GM10266 (cell line): ENCODE measurements around the gene ERCC6L.

Experiments
- DNase-seq: peaks from one replicate; pipeline ENCODE4 v3.0.0; 2012; ENCODE audit errors: extremely low spot score
- CTCF ChIP-seq: IDR thresholded peaks from 2 replicates; pipeline ENCODE4 v1.5.1; 2012; ENCODE audit warnings: mild to moderate bottlenecking, low read depth; ENCODE audit not compliant: control insufficient read depth, insufficient read depth; ENCODE audit errors: missing control alignments

The ERCC6L gene

DNA sequence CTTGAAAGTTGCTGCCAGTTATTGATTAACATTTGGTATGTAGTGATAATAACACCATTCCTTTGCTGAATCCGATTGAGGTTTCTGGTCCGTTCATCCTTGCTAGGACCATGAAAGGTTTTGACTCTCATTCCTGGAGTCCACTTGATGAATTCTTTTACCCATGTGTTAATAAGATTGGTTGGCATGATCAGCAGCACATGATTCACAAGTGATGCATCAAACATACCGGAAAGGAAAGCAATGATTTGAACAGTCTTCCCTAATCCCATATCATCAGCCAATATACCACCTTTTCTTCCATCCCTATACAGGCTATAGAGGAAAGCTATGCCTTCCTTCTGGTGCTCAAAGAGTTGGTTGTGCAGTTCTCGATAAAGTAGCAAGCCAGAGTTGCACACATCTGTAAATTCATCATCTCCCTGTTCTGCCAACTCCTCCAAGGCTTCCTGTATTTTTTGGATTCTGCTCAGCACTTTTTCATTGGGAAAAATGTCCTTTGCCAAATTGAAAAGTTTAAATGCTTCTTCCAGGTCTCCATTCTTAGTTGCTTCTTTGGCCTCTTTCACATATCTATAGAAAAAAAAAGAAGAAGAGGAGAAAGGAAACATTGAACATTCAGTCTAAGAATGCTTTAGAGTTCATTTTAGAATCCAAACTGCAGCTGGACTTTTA lies 30.6 kb downstream of the ERCC6L start:
- TF ChIP-seq CTCF, result no peak
- no peak for DNase-seq

GRCh38 chrX:72207366-72207765 lies 31.5 kb downstream of the ERCC6L start:
- TF ChIP-seq CTCF, result no peak
- no peak for DNase-seq

DNA sequence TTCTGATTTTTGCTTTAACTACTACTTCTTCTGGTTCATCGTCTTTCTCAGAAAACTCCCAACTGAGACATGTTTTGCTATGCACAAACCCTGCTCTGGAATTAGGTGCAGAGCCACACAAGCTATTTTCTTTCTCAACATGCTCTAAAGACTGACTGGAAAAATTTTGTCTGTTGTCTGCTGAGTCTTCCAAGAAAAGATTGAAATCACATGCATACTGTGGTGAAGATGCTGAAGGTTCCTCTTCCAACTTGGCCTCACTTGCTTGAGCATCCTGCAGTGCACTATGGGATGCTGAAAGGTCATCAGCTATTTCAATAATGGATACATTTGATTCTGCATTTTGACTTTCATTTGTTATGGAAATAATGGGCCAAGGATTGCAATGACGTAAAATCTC lies 33.1 kb downstream of the ERCC6L start:
- no peak for TF ChIP-seq CTCF
- no peak for DNase-seq

DNA sequence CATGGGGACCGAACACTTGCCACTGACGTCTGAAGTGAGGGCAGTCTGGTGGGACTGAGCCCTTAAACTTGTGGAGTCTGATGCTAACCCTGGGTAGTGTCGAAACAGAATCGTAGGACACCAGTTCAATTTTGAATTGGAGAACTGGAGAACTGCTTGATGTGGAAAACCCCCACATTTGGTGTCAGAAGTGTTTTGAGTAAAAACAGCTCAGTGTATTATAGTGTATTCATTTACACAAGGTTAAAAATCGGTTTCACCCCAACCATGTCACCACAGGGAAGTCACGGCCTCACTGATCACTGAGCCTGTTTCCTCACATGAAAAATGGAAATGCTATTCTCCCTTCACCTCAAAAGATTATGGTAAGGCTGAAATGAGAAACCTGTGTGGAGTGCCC lies 35.4 kb downstream of the ERCC6L start:
- no peak for TF ChIP-seq CTCF
- no peak for DNase-seq

- DNase-seq, result no peak
- TF ChIP-seq CTCF, result no peak
These were observed 35.9 kb downstream of the ERCC6L start for GRCh38 chrX:72202792-72203401.

GRCh38 chrX:72201836-72202536 lies 36.8 kb downstream of the ERCC6L start:
- no peak for TF ChIP-seq CTCF
- DNase-seq, result no peak

- no peak for TF ChIP-seq CTCF
- DNase-seq, result no peak
These were observed 55.9 kb downstream of the ERCC6L start for GRCh38 chrX:72182924-72183323.
